Right ventricle myocardium inferior (tissue), 1 donor: Measurements from ENCODE around the gene CAPN3. TPM values are rescaled to one million over a fixed set of nuclear protein-coding genes. Genes with fewer than 3 reads are reported as not detected.
A peak's percentile ranks its signal among the peaks of the same experiment; 100 is the strongest.

Experiments
- ATAC-seq: fragments of 200-7000 bp; cut with Tn5 transposase; one replicate; pipeline ENCODE4 v1.9.1; 2020; ENCODE audit warnings: mild to moderate bottlenecking, moderate library complexity
- DNase-seq: peaks from one replicate; pipeline ENCODE4 v3.0.0; 2021; ENCODE audit errors: missing footprints
- intact Hi-C: fragments of 100-400 bp; cut with DNase I; formaldehyde crosslinking; loops from one replicate; pipeline ENCODE4 v1.11.0; 2022
- total RNA-seq: library from RNA; stranded (reverse); fragmentation: NEBNext Ultra II Directional; extraction: Animal tissue kit (Norgen Biotek cat#: 25700); gene quantifications from one replicate; pipeline ENCODE4 v1.2.1, GENCODE V29; 2021
- donor health status: DM: no; HTN: yes; CAD: no; lungs with severe emphysema.

The CAPN3 gene
- total RNA-seq, 1 donor from 2014 or later, result 3.4 TPM

GRCh38 chr15:42353061-42353460 lies 6.2 kb upstream of the CAPN3 start:
- intact Hi-C loops, result no loop called here
- ATAC-seq (no peak), DNase-seq (no peak)

- DNase-seq (no peak), ATAC-seq (no peak)
- intact Hi-C loops, result no loop called here
Measured at GRCh38 chr15:42354824-42355223, 4.5 kb upstream of the CAPN3 start.

GRCh38 chr15:42355291-42355690 lies 4.0 kb upstream of the CAPN3 start:
- intact Hi-C loops, result no loop called here
- DNase-seq (no peak), ATAC-seq (no peak)

GRCh38 chr15:42356851-42357250 lies 2.5 kb upstream of the CAPN3 start:
- intact Hi-C loops, result no loop called here
- no peak for ATAC-seq
- DNase-seq, result no peak

GRCh38 chr15:42358141-42358540 lies 1.2 kb upstream of the CAPN3 start:
- ATAC-seq (no peak), DNase-seq (no peak)
- intact Hi-C loops, result no loop called here

- DNase-seq, result no peak
- ATAC-seq, result no peak
- intact Hi-C loops, result no loop called here
Measured at GRCh38 chr15:42359985-42360384, 684 bp downstream of the CAPN3 start.

- intact Hi-C loops, result no loop called here
- ATAC-seq (no peak), DNase-seq (no peak)
Measured at GRCh38 chr15:42360535-42361112, 1.3 kb downstream of the CAPN3 start.

- intact Hi-C loops, result no loop called here
- DNase-seq (no peak), ATAC-seq (no peak)
Measured at GRCh38 chr15:42363487-42363886, 4.2 kb downstream of the CAPN3 start.

GRCh38 chr15:42363942-42364341 lies 4.6 kb downstream of the CAPN3 start:
- no peak for DNase-seq
- no peak for ATAC-seq
- intact Hi-C loops, result no loop called here

- no peak for DNase-seq
- intact Hi-C loops, result no loop called here
Measured at GRCh38 chr15:42364529-42364928, 5.2 kb downstream of the CAPN3 start.

GRCh38 chr15:42365921-42366550 lies 6.7 kb downstream of the CAPN3 start:
- ATAC-seq, result no peak
- no peak for DNase-seq
- intact Hi-C loops, result no loop called here

More at GRCh38 chr15:42364529-42364928, 5.2 kb downstream of the CAPN3 start:
- no peak for ATAC-seq

- intact Hi-C loops, result no loop called here
- no peak for ATAC-seq
- DNase-seq, result no peak
Measured at GRCh38 chr15:42367041-42367440, 7.7 kb downstream of the CAPN3 start.

GRCh38 chr15:42368096-42368495 lies 8.8 kb downstream of the CAPN3 start:
- intact Hi-C loops, result no loop called here

GRCh38 chr15:42371096-42371495 lies 11.8 kb downstream of the CAPN3 start:
- intact Hi-C loops, result no loop called here
- DNase-seq, result no peak
- no peak for ATAC-seq

More at GRCh38 chr15:42368096-42368495, 8.8 kb downstream of the CAPN3 start:
- no peak for ATAC-seq
- no peak for DNase-seq

- ATAC-seq, result peak; percentile 50
- intact Hi-C loops, result no loop called here
- peak; percentile 74 for DNase-seq
Measured at GRCh38 chr15:42373274-42373673, 14.0 kb downstream of the CAPN3 start.

- intact Hi-C loops, result no loop called here
- DNase-seq (no peak), ATAC-seq (no peak)
Measured at GRCh38 chr15:42373936-42374335, 14.6 kb downstream of the CAPN3 start.

GRCh38 chr15:42374810-42375209 lies 15.5 kb downstream of the CAPN3 start:
- intact Hi-C loops, result no loop called here
- no peak for ATAC-seq

GRCh38 chr15:42375252-42375651 lies 16.0 kb downstream of the CAPN3 start:
- intact Hi-C loops, result no loop called here

More at GRCh38 chr15:42374810-42375209, 15.5 kb downstream of the CAPN3 start:
- DNase-seq, result no peak

GRCh38 chr15:42375941-42376340 lies 16.6 kb downstream of the CAPN3 start:
- ATAC-seq (no peak), DNase-seq (no peak)
- intact Hi-C loops, result no loop called here

More at GRCh38 chr15:42375252-42375651, 16.0 kb downstream of the CAPN3 start:
- DNase-seq, result no peak
- ATAC-seq, result no peak

- intact Hi-C loops, result no loop called here
- ATAC-seq, result no peak
Measured at GRCh38 chr15:42378011-42378410, 18.7 kb downstream of the CAPN3 start.

GRCh38 chr15:42384597-42384996 lies 25.3 kb downstream of the CAPN3 start:
- no peak for DNase-seq
- ATAC-seq, result no peak
- intact Hi-C loops, result no loop called here

More at GRCh38 chr15:42378011-42378410, 18.7 kb downstream of the CAPN3 start:
- no peak for DNase-seq
